SK-N-MC (cell line): Measurements from ENCODE around the gene FKBP1A.
"Not testable (repeated sequence)": the region's sequence is repeated elsewhere in the genome, so short reads cannot be mapped to it uniquely, and the experiment has no call there.

Source experiments
- DNase-seq: peaks from one replicate; pipeline ENCODE4 v3.0.0-alpha.2; 2011; ENCODE audit warnings: low read depth, low spot score
- H3K27ac ChIP-seq: fragments of 200-600 bp; sonication (generic); 2 replicates; pipeline ENCODE4 v1.5.1; 2016; ENCODE audit warnings: mixed run types
- H3K36me3 ChIP-seq: fragments of 200-600 bp; sonication (generic); 2 replicates; pipeline ENCODE4 v1.6.1; 2017; ENCODE audit warnings: antibody characterized with exemption, low read length, mixed read lengths; ENCODE audit not compliant: insufficient read depth
- H3K4me3 ChIP-seq: fragments of 200-600 bp; sonication (generic); 2 replicates; pipeline ENCODE4 v1.5.1; 2016
- H3K9ac ChIP-seq: fragments of 200-600 bp; sonication (generic); 2 replicates; pipeline ENCODE4 v1.8.0; 2017; ENCODE audit warnings: mixed run types, mixed read lengths; ENCODE audit not compliant: insufficient read length
- H3K9me3 ChIP-seq: fragments of 200-600 bp; sonication (generic); 2 replicates; pipeline ENCODE4 v1.6.1; 2017; ENCODE audit warnings: low read depth, mild to moderate bottlenecking, antibody characterized with exemption, low read length, moderate library complexity, mixed read lengths
- EZH2 ChIP-seq: fragments of 200-600 bp; sonication (generic); IDR thresholded peaks from one replicate; pipeline ENCODE4 v1.6.1; 2017; ENCODE audit warnings: antibody characterized with exemption
- FOXP2 ChIP-seq: optimal IDR thresholded peaks from 2 replicates; pipeline ENCODE3; 2011; ENCODE audit warnings: mild to moderate bottlenecking, moderate library complexity; ENCODE audit not compliant: insufficient read depth; ENCODE audit errors: extremely low read length, control extremely low read depth
- POLR2AphosphoS5 ChIP-seq: IDR thresholded peaks from 2 replicates; pipeline ENCODE4 v1.6.1; 2012; ENCODE audit warnings: mild to moderate bottlenecking, low read depth, low read length, borderline replicate concordance

The FKBP1A gene

GRCh38 chr20:1405801-1406200 lies 12.9 kb upstream of the FKBP1A start:
- no peak overlapping the region for H3K27ac ChIP-seq
- no peak for TF ChIP-seq FOXP2
- no peak for TF ChIP-seq EZH2
- no peak for TF ChIP-seq POLR2AphosphoS5
- DNase-seq = no peak
- H3K4me3 ChIP-seq = no peak overlapping the region
- no peak overlapping the region for H3K9ac ChIP-seq
- no peaks in the 10 kb centered on the region for H3K9me3 ChIP-seq
- no peaks in the 10 kb centered on the region for H3K36me3 ChIP-seq

GRCh38 chr20:1403624-1404023 lies 10.8 kb upstream of the FKBP1A start:
- DNase-seq = no peak
- H3K9me3 ChIP-seq = no peaks in the 10 kb centered on the region
- no peak overlapping the region for H3K4me3 ChIP-seq
- no peak for TF ChIP-seq FOXP2
- TF ChIP-seq EZH2 = no peak
- no peak for TF ChIP-seq POLR2AphosphoS5
- no peak overlapping the region for H3K9ac ChIP-seq
- no peak overlapping the region for H3K27ac ChIP-seq
- no peaks in the 10 kb centered on the region for H3K36me3 ChIP-seq

- Histone ChIP-seq H3K27ac (no peak overlapping the region), H3K36me3 (no peaks in the 10 kb centered on the region)
- TF ChIP-seq EZH2 (no peak), FOXP2 (no peak), POLR2AphosphoS5 (no peak)
These were observed 9.3 kb upstream of the FKBP1A start for GRCh38 chr20:1402149-1402548.

GRCh38 chr20:1401451-1401907 lies 8.6 kb upstream of the FKBP1A start:
- H3K9me3 ChIP-seq = no peaks in the 10 kb centered on the region
- TF ChIP-seq FOXP2 = no peak
- TF ChIP-seq EZH2 = no peak
- TF ChIP-seq POLR2AphosphoS5 = no peak

More at GRCh38 chr20:1402149-1402548, 9.3 kb upstream of the FKBP1A start:
- H3K9me3 ChIP-seq = no peaks in the 10 kb centered on the region
- no peak for DNase-seq
- H3K9ac ChIP-seq = no peak overlapping the region
- H3K4me3 ChIP-seq = no peak overlapping the region

GRCh38 chr20:1399678-1400366 lies 7.0 kb upstream of the FKBP1A start:
- H3K4me3 ChIP-seq, H3K9me3 ChIP-seq, DNase-seq, H3K36me3 ChIP-seq, H3K9ac ChIP-seq, H3K27ac ChIP-seq: not testable (repeated sequence)

More at GRCh38 chr20:1401451-1401907, 8.6 kb upstream of the FKBP1A start:
- H3K27ac ChIP-seq = no peak overlapping the region
- H3K36me3 ChIP-seq = no peaks in the 10 kb centered on the region
- DNase-seq = no peak
- no peak overlapping the region for H3K9ac ChIP-seq
- H3K4me3 ChIP-seq = no peak overlapping the region

- not testable (repeated sequence) for H3K27ac ChIP-seq, DNase-seq, H3K9me3 ChIP-seq, H3K9ac ChIP-seq, H3K36me3 ChIP-seq, H3K4me3 ChIP-seq
These were observed 5.3 kb upstream of the FKBP1A start for GRCh38 chr20:1398185-1398584.

- Histone ChIP-seq H3K9ac (no peak overlapping the region), H3K36me3 (no peaks in the 10 kb centered on the region), H3K4me3 (no peak overlapping the region), H3K9me3 (no peaks in the 10 kb centered on the region), H3K27ac (no peak overlapping the region)
- DNase-seq = no peak
- TF ChIP-seq POLR2AphosphoS5 = no peak
- no peak for TF ChIP-seq FOXP2
- TF ChIP-seq EZH2 = no peak
These were observed 4.9 kb upstream of the FKBP1A start for GRCh38 chr20:1397710-1398109.

GRCh38 chr20:1396702-1397101 lies 3.8 kb upstream of the FKBP1A start:
- H3K9me3 ChIP-seq = no peaks in the 10 kb centered on the region
- no peak overlapping the region for H3K9ac ChIP-seq
- H3K36me3 ChIP-seq = no peaks in the 10 kb centered on the region
- no peak overlapping the region for H3K27ac ChIP-seq
- DNase-seq = no peak
- no peak overlapping the region for H3K4me3 ChIP-seq
- TF ChIP-seq FOXP2 (no peak), POLR2AphosphoS5 (no peak), EZH2 (no peak)

- DNase-seq = no peak
- Histone ChIP-seq H3K36me3 (no peaks in the 10 kb centered on the region), H3K27ac (no peak overlapping the region), H3K4me3 (no peak overlapping the region), H3K9me3 (no peaks in the 10 kb centered on the region), H3K9ac (no peak overlapping the region)
- no peak for TF ChIP-seq EZH2
- no peak for TF ChIP-seq POLR2AphosphoS5
- TF ChIP-seq FOXP2 = no peak
These were observed 3.4 kb upstream of the FKBP1A start for GRCh38 chr20:1396264-1396663.
